ENCODE results near the gene C12orf75. TPM values are rescaled to one million over a fixed set of nuclear protein-coding genes. Genes with fewer than 3 reads are reported as not detected.

Gene C12orf75
- total RNA-seq, 1 donor from 2014 or later, result 310 TPM

DNA sequence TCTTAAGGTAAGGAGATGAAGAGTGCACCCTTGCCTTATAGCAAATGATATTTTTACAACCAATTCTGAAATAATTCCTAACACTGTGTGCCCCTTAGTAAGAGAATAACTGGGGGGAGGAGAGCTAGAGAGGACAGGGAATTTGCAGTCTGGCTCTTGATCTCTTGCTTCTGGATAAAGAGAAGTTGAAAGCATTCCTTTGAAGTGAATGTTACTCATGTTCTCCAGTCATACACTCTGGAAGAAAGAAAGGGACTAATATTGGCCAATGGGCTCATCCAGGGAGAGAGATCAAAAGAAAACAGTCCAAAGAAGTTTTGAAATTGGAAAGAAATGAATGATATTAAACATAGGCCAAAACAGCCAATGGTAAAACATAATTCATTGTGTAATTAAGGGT, 25.3 kb downstream of the C12orf75 start:
- H3K27ac Mint-ChIP-seq (ENCODE audit: unreplicated experiment), result no peak overlapping the region
- peaks cover 22% of the 10 kb centered on the region for H3K36me3 Mint-ChIP-seq (ENCODE audit: low read depth)
- H3K9me3 Mint-ChIP-seq (ENCODE audit: low read depth), result no peaks in the 10 kb centered on the region
- H3K4me1 Mint-ChIP-seq (ENCODE audit: low read depth), result peaks cover 62% of the 10 kb centered on the region
- no peak overlapping the region for H3K4me3 Mint-ChIP-seq (ENCODE audit: unreplicated experiment)
- H3K27me3 Mint-ChIP-seq (ENCODE audit: low read depth), result no peaks in the 10 kb centered on the region
- TF ChIP-seq, protein P1, sequence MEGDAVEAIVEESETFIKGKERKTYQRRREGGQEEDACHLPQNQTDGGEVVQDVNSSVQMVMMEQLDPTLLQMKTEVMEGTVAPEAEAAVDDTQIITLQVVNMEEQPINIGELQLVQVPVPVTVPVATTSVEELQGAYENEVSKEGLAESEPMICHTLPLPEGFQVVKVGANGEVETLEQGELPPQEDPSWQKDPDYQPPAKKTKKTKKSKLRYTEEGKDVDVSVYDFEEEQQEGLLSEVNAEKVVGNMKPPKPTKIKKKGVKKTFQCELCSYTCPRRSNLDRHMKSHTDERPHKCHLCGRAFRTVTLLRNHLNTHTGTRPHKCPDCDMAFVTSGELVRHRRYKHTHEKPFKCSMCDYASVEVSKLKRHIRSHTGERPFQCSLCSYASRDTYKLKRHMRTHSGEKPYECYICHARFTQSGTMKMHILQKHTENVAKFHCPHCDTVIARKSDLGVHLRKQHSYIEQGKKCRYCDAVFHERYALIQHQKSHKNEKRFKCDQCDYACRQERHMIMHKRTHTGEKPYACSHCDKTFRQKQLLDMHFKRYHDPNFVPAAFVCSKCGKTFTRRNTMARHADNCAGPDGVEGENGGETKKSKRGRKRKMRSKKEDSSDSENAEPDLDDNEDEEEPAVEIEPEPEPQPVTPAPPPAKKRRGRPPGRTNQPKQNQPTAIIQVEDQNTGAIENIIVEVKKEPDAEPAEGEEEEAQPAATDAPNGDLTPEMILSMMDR (IDR thresholded peaks at IDR 0.05), result no peak
- no peak for DNase-seq (ENCODE audit: low spot score)

GRCh38 chr12:105357162-105357691, 26.7 kb downstream of the C12orf75 start:
- no peak for DNase-seq (ENCODE audit: low spot score)
- Mint-ChIP-seq H3K27ac (ENCODE audit: unreplicated experiment) (peak overlapping the region; percentile 27), H3K9me3 (ENCODE audit: low read depth) (no peaks in the 10 kb centered on the region), H3K4me3 (ENCODE audit: unreplicated experiment) (no peak overlapping the region), H3K4me1 (ENCODE audit: low read depth) (peaks cover 52% of the 10 kb centered on the region), H3K27me3 (ENCODE audit: low read depth) (no peaks in the 10 kb centered on the region), H3K36me3 (ENCODE audit: low read depth) (peaks cover 18% of the 10 kb centered on the region)
- TF ChIP-seq, protein P1 (IDR thresholded peaks at IDR 0.05), result no peak

DNA sequence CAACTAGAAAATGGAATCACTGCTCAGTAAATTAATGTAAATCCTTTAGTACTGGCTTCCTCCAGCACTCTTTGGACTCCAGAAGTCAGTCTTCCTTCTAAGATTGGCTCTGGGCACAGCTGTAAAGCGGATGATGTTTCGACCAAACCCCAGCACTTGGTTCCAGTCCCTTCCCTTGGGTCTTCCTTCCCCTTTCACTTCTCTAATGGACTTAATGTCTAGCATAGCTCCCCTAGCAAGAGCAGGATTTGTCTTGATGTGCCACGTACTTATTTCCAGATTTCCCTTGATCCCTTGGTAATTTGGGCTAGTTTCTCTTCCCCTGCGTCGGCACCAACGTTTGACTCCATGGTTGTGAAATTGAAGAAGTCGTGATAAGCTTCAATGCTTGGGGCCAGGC, 28.3 kb downstream of the C12orf75 start:
- no peaks in the 10 kb centered on the region for H3K9me3 Mint-ChIP-seq (ENCODE audit: low read depth)
- TF ChIP-seq, protein P1 (IDR thresholded peaks at IDR 0.05), result no peak
- H3K36me3 Mint-ChIP-seq (ENCODE audit: low read depth), result peaks cover 22% of the 10 kb centered on the region
- peaks cover 42% of the 10 kb centered on the region for H3K4me1 Mint-ChIP-seq (ENCODE audit: low read depth)
- H3K27me3 Mint-ChIP-seq (ENCODE audit: low read depth), result no peaks in the 10 kb centered on the region
- H3K4me3 Mint-ChIP-seq (ENCODE audit: unreplicated experiment), result no peak overlapping the region
- H3K27ac Mint-ChIP-seq (ENCODE audit: unreplicated experiment), result no peak overlapping the region
- DNase-seq (ENCODE audit: low spot score), result no peak

DNA sequence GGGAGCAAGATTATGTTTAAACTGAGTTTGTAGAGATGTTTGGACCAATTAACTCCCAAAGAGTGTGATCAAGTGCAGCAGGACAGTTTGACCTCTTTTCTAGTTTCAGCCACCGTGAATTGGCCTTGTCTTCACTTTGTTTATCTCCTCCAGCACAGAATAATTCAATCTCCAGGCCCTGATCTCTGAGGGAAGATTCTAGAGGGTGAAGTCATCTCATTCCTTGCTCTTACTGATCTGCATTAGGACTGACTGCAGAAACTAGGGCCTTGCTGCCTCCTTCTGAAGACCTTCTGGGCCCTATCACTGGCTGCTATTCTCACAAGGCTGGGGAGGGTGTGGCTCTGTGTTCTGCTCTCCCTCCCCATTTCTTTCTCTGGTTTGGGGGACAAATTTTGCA, 29.4 kb downstream of the C12orf75 start:
- Mint-ChIP-seq H3K36me3 (ENCODE audit: low read depth) (peaks cover 19% of the 10 kb centered on the region), H3K9me3 (ENCODE audit: low read depth) (no peaks in the 10 kb centered on the region), H3K27me3 (ENCODE audit: low read depth) (no peaks in the 10 kb centered on the region), H3K27ac (ENCODE audit: unreplicated experiment) (no peak overlapping the region), H3K4me1 (ENCODE audit: low read depth) (peaks cover 40% of the 10 kb centered on the region), H3K4me3 (ENCODE audit: unreplicated experiment) (no peak overlapping the region)
- TF ChIP-seq, protein P1 (IDR thresholded peaks at IDR 0.05), result no peak
- no peak for DNase-seq (ENCODE audit: low spot score)

GRCh38 chr12:105363890-105364289, 33.4 kb downstream of the C12orf75 start:
- Mint-ChIP-seq H3K9me3 (ENCODE audit: low read depth) (no peaks in the 10 kb centered on the region), H3K27me3 (ENCODE audit: low read depth) (no peaks in the 10 kb centered on the region), H3K4me3 (ENCODE audit: unreplicated experiment) (no peak overlapping the region), H3K36me3 (ENCODE audit: low read depth) (peaks cover 27% of the 10 kb centered on the region), H3K4me1 (ENCODE audit: low read depth) (peaks cover 36% of the 10 kb centered on the region), H3K27ac (ENCODE audit: unreplicated experiment) (peak overlapping the region; percentile 6)
- no peak for DNase-seq (ENCODE audit: low spot score)
- TF ChIP-seq, protein P1 (IDR thresholded peaks at IDR 0.05), result no peak
